Endothelial cell of umbilical vein (primary cell): ENCODE results near the gene RNMT.

Experiments
- EZH2 ChIP-seq: IDR thresholded peaks from 2 replicates; pipeline ENCODE4 v1.6.1; 2012; ENCODE audit warnings: borderline replicate concordance, low read depth, mild to moderate bottlenecking, moderate library complexity, low read length, inconsistent platforms; ENCODE audit not compliant: severe bottlenecking
- FOS ChIP-seq: IDR thresholded peaks from 2 replicates; pipeline ENCODE4 v1.6.1; 2011; ENCODE audit warnings: mild to moderate bottlenecking, low read length, moderate library complexity, borderline replicate concordance; ENCODE audit not compliant: insufficient read depth
- JUN ChIP-seq: IDR thresholded peaks from 2 replicates; pipeline ENCODE4 v1.6.1; 2011; ENCODE audit warnings: borderline replicate concordance, low read depth; ENCODE audit not compliant: insufficient read length, insufficient read depth
- POLR2A ChIP-seq: IDR thresholded peaks from 2 replicates; pipeline ENCODE4 v1.6.1; 2012; ENCODE audit warnings: low read depth, mild to moderate bottlenecking, control low read depth, low read length
- POLR2AphosphoS5 ChIP-seq: IDR thresholded peaks from 2 replicates; pipeline ENCODE4 v1.6.1; 2012; ENCODE audit warnings: low read depth, mild to moderate bottlenecking, control low read depth, low read length, moderate library complexity; ENCODE audit not compliant: insufficient read depth
- TF ChIP-seq, protein P1 (sequence below), 2 donors: IDR thresholded peaks; 1 replicate in 1 of 2; 2 replicates in 1 of 2; pipeline ENCODE4 v1.5.1; 2011; ENCODE audit warnings: low read length in 2 of 2, mild to moderate bottlenecking in 2 of 2, moderate library complexity in 2 of 2, control low read depth in 1 of 2, inconsistent platforms in 1 of 2, low read depth in 1 of 2; ENCODE audit not compliant: insufficient read depth in 1 of 2; ENCODE audit errors: extremely low read depth in 1 of 2
- TF ChIP-seq, protein P2 (sequence below): IDR thresholded peaks from 2 replicates; pipeline ENCODE4 v1.6.1; 2011; ENCODE audit not compliant: insufficient read depth, insufficient read length

DNA sequence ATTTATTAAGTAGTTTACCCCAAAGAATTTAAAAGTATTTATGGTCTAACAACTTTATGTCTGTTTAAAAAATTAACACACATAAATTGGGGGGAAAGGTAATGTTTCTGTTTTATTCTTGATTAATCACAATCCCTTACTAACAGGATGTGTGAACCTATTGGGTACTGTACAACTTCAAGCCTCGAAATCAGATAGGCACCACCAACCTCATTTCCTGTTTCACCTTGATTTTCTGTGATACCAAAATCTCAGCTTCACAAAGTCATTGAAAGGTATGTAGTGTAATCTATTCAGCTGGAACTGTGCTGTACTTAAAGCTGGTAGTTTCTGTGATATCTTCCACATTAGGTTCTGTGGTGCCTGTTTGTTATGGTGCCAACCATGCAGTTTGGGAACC lies 4.0 kb downstream of the RNMT start:
- no peak for TF ChIP-seq POLR2A
- TF ChIP-seq, protein P1, sequence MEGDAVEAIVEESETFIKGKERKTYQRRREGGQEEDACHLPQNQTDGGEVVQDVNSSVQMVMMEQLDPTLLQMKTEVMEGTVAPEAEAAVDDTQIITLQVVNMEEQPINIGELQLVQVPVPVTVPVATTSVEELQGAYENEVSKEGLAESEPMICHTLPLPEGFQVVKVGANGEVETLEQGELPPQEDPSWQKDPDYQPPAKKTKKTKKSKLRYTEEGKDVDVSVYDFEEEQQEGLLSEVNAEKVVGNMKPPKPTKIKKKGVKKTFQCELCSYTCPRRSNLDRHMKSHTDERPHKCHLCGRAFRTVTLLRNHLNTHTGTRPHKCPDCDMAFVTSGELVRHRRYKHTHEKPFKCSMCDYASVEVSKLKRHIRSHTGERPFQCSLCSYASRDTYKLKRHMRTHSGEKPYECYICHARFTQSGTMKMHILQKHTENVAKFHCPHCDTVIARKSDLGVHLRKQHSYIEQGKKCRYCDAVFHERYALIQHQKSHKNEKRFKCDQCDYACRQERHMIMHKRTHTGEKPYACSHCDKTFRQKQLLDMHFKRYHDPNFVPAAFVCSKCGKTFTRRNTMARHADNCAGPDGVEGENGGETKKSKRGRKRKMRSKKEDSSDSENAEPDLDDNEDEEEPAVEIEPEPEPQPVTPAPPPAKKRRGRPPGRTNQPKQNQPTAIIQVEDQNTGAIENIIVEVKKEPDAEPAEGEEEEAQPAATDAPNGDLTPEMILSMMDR (IDR thresholded peaks at IDR 0.05; ENCODE audit: extremely low read depth in 1 of 2, insufficient read depth in 1 of 2, low read depth in 1 of 2, low read length in 2 of 2), result no peak
- no peak for TF ChIP-seq POLR2AphosphoS5
- TF ChIP-seq EZH2, result no peak
- TF ChIP-seq, protein P2, sequence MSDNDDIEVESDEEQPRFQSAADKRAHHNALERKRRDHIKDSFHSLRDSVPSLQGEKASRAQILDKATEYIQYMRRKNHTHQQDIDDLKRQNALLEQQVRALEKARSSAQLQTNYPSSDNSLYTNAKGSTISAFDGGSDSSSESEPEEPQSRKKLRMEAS, result no peak
- no peak for TF ChIP-seq FOS
- TF ChIP-seq JUN, result no peak
